ENCODE measurements around the gene PCYT1A.
A peak's percentile ranks its signal among the peaks of the same experiment; 100 is the strongest.
"Not testable (repeated sequence)": the region's sequence is repeated elsewhere in the genome, so short reads cannot be mapped to it uniquely, and the experiment has no call there.

Gene PCYT1A

DNA sequence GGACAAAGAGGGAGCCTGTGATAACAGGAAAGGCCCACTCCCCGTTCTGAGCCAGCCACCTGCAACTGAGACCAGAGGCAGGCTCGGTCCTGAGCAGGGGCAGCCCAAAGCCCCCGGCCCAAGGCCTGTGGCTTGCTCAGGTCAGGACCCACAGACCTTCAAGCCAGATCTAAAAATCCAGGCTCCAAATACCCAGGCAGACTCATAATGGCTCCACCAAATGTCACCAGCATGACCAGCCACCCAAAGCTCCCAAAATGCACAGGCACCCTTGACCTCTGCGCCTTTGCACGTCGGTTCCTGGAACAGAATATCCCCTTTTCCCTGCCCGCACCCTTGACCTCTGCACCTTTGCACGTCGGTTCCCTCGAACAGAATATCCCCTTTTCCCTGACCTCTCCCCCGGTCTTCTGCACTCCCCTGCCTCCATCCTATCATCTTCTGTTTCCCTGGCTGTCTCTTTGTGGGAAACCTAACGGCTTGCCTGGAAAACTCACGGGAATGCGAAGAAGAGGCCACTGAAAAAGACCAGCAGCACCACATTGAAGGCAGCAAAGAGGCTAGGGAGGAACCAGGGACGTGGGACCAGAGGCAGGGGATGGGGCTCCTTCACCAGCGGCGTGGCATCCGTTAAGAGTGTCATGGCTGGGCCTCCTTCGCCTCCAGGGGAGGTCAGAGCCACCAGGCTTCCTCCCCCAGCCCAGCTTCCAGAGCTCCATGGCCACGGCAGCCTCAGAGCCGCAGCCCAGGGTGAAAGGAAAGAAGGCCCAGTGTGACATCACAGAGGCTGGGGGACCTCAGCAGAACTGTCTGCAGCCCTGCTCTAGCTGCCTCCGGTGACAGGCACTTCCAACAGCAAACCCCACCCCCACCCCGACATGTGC, 76.6 kb downstream of the PCYT1A start, which contains the start of gene ZDHHC19:
TSS of gene ZDHHC19 (minus strand) at position 728 of the 884 bp plus-strand sequence. CDS start at position 643, 85 bp downstream.
- no peak for DNase-seq

DNA sequence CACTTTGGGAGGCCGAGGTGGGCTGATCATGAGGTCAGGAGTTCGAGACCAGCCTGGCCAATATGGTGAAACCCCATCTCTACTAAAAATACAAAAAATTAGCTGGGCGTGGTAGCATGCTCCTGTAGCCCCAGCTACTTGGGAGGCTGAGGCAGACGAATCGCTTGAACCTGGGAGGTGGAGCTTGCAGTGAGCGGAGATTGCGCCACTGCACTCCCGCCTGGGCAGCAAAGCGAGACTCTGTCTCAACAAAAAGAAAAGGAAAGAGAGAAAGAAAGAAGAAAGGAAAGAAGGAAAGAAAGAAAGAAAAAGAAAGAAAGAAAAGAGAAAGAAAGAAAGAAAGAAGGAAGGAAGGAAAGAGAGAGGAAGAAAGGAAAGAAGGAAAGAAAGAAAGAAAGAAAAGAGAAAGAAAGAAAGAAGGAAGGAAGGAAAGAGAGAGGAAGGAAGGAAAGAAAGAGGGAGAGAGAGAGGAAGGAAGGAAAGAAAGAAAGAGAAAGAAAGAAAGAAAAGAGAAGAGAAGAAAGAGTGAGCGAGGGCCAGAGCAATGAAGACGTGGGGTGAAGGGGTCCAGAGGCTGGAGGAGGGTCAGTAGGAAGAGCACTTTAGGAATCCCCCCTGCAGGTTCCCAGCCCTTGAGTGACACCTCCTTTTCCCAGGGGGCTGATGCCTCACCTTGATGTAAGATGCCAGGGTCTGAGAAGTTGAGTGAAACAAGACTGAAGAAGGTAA, 77.4 kb downstream of the PCYT1A start:
- not testable (repeated sequence) for DNase-seq

DNA sequence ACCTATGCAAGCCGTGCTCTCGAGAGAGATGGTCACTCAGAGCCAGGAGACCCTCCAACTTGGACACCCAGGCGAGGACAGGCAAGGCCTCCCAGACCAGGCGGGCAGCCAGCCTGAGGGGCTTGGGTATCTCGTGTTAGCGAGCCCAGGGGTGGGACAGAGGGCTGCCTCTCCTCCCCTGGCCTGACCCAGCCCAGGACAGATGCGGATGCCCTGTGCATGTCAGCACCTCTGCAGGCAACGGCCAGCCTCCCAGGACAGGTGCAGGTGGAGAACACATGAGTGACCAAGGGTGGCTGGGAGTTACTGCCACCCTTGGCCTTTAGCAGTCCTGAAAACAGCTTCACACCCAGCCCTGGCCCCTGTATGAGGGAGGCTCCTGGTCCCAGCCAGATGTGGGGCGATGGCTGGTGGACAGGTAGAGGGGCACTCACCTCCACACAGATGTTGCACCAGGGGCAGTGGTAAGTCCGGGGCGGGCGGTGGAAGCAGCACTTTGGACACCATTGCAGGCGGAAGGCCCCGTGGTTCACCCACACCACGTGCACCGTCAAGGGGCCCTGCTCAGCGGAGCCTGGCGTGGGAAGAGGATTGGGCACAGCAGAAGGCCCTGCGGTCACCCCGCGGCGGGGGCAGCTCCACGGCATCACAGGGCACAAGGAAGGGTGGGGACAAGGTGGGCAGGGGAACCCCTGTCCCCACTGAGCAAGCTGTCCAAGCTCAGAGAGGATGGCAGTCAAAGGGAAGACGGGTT, 78.4 kb downstream of the PCYT1A start:
- no peak for DNase-seq

DNA sequence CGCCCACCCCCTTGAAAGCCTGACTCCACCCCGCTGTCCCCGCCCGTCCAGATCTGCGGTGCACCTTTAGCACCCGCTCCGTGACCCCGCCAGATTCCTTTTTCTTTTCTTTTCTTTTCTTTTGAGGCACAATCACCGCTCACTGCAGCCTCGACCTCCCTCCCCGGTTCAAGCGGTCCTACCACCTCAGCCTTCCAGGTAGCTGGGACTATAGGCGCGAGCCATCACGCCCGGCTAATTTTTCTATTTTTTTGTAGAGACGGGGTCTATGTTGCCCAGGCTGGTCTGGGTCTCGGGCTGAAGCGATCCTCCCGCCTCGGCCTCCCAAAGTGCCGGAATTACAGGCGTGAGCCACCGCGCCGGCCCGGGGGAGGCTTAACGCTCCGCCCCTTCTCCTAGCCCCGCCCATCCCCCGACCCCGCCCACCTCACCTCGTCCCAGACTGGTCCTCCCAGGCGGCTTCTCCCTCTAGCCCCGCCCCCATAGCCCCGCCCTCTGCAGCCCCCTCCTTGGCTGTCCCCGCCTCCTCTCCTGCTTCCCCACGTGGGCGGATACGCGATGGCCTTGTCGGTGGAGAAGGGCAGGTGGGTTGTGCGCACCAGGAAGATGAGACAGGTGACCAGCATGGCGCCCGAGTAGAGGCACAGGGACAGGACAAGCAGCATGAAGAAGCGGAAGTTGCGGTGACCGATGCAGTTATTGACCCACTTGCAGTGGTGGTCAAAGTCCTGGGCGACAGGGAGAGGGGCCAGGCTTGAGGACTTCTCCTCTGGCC, 79.5 kb downstream of the PCYT1A start:
- DNase-seq: no peak

DNA sequence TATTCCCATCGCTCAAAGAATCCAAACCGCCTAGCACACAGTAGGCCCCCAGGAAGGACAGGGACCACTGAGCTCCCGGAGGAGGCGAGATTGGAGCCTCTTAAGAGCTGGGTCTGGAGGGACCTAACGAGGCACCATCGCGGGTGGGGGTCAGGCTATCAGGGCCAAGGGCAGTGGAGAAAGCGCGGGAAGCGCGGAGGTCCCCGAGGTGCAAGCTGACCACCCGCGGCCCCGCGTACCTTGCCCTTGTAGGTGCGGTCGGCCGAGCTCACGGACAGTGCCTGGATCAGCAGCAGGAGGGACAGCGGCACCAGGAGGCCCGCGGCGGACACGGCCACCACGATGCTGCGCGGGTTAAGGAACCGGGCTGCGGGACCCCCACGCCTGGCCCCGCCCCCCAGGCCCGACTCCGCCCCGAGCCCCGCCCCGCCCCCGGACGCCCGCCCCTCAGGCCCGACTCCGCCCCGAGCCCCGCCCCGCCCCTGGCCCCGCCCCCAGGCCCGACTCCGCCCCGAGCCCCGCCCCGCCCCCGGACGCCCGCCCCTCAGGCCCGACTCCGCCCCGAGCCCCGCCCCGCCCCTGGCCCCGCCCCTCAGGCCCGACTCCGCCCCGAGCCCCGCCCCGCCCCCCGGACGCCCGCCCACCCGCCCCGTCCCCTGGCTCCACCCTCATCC, 80.2 kb downstream of the PCYT1A start:
- no peak for DNase-seq

DNA sequence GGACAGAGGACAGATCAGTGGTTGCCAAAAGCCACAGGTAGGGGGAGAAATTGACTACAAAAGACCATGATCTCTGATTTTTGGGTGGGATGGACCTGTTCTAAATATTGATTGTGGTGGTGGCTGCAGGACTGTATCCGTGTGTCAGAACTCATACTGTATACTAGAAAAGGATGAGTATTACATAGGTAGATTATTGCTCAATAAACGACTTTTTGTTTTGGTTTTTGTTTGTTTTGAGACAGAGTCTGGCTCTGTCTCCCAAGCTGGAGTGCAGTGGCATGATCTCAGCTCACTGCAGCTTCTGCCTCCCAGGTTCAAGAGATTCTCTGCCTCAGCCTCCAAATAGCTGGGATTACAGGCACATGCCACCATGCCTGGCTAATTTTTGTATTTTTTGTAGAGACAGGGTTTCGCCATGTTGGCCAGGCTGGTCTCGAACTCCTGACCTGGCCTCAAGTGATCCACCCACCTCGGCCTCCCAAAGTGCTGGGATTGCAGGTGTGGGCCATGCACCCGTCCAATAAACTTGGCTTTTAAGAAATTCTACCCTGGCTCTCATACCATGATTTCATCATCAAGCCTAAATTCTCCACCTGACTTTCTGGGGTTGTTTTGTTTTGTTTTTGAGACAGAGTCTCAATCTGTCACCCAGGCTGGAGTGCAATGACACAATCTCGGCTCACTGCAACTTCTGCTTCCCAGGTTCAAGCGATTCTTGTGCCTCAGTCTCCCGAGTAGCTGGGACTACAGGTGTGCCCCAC, 81.9 kb downstream of the PCYT1A start:
- DNase-seq: not testable (repeated sequence)

DNA sequence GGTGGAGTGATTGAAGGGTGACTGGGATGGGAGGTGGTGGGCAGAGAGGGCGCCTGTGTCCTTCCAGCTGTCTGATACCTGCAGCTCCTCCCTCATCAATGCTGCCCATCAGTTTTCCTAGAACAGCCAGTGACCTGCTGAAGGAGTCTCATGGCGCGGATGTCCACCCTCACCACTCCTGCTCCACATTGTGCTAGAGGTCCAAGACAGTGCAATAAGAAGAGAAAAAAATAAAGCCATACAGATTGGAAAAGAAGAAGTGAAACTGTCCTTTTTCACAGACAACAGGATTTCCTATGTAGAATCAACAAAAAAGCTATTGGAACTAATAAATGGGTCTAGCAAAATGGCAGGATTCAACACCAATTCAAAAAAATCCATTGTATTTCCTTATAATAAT, 83.7 kb downstream of the PCYT1A start:
- no peak for DNase-seq

DNA sequence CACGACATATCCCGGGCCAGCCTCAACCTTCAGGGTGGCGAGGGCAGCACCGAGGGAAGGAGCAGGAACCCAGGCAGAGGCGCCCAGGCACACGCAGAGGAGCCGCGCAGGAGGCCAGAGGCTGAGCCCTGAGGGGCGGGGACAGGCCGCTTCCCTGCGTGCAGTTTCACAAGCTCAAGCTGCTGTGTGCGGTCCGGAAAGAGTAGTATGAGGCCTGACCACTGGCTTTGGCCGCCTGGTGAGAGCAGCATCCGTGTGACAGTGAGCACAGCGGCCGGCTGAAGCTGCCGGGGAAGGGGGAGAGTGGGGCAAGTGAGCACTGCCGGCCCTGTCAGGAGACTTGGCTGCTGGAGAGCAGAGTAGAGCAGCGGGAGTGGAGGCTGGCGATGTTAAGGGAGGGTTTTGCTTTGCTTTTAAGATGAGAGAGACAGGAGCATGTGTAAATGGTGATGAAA, 85.0 kb downstream of the PCYT1A start:
- no peak for DNase-seq

DNA sequence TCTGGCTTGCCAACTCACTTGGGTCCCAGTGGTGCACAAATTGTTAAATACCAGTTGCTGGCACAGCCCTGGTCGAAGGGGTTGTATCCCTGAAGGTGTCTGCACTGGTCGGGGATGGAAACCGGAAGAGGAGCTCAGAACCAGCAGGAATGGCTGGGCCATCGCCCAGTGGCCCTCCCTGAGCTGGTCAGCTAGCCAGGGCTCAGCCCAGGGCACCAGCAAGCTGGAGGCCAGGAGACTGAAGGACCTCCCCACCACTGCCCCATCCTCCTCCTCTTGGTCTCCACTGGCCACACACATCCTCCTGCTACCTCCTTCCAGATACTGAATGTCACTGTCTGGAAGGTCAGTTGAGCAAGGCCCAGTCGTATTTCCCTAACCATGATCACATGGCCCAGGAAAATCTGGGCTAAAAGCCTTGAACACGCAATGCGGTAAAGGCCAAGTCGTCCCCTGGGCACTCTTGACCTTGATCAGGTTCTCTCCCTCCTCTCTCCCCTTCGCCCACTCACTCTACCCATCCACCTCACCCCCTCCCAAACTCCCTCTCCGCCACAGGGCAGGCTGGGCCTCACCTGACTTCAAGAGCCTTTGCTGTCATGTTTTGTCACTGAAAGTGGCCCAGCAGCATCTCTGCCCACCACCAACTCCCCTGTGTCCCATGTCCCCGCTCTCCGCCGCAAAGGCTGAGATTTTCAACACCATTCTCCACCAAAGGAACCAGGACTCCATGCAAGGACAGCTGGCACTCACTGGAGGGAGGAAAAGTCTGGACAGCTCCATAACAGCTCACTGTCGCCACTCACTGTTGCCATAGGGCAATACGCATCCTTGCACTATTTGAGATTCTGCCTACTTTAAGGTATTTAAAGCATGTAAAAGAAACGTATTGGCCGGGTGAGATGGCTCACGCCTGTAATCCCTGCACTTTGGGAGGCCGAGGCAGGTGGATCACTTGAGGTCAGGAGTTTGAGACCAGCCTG, 88.5 kb downstream of the PCYT1A start:
- no peak for DNase-seq

DNA sequence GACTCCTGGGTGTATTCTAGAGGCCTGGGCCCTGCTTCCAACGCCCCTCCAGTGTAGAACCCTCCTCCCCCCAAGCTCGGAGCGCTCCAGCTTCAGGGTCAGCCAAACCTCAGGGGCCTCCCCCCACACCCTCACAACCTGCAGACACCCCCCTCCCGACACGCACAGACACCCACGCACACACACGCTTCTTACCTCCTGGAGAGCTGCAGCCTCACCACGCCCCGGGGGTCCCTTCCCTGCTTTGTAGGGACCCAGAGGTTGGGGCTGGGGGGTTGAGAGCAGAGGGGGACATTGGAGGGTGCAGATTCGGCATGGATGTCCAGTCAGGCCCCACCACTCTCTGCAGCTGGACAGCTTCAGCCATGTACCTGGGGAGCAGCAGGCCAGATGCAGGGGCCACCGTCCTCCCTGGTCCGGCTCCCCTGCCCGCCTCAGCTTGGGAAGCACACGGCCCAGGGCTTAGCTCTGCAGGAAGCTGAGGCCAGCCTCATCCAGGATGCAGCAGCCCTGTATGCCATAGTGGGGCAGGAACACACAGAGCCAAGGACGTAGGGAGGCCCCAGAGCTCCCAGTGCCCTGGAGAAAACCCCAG, 89.3 kb downstream of the PCYT1A start:
- DNase-seq: no peak

DNA sequence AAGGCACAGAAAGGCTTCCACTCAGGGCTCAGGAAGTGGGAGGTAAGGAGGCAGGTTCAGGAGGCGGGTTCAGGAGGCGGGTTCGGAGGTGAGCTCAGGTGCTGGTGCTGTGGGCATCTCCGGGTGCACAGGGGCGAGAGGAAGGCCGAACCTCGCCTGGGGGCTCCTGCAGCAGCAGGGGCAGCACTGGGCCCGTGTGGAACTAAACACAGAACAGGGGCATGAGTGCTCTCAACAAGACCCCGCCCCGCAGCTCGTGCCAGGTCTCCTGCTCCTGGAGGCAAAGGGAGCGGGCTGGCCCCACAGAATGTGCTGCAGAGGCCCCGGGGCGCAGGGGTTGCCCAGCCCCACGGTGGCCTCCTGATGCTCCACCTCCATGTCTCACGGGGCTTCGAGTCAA, 90.0 kb downstream of the PCYT1A start:
- no peak for DNase-seq

DNA sequence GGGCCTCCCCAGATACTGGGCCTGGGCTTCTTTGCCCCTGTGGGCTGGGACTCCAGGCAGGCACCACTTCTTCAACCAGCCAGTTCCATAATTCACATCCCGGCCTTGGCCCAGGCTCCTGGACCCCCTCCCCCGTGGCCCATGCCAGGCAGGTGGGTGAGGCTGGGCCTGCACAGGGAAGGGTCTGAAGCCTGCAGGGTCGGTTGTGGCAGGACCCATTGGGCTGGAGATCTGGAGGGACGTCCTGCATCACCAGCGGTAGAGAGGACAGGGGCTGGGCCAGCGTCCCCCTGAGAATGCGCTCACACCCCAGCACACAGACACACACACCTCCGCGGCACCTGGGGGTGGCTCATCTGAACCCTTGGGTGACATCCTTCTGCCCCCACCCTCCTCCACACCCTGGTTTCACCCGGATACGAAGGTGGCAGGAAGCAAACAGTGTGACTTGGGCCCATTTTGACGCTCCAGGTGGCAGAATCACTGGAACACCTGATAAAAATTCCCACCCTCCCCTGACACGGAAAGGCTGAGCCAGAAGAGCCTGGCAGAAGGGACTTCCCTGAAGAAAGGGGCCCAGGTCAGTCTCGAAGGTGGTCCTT, 91.8 kb downstream of the PCYT1A start:
- no peak for DNase-seq

DNA sequence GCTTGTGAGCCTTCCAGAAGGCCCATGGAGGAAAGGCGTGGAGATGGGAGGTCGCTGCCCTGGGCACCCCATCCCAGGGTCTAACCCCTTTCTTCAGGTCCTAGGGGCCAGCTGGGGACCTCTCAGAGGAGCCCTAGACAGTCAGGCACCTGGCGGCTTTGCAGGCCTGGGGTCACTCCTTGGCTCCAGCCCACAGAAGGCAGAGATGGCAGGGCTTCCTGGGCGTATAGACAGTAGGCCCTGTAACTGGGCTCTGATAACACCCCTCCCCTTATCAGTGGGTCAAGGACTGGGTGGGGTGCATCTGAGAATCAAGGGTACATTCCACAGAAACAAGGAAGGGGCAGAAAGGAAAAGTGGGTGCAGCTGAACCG, 93.0 kb downstream of the PCYT1A start:
- DNase-seq: no peak

DNA sequence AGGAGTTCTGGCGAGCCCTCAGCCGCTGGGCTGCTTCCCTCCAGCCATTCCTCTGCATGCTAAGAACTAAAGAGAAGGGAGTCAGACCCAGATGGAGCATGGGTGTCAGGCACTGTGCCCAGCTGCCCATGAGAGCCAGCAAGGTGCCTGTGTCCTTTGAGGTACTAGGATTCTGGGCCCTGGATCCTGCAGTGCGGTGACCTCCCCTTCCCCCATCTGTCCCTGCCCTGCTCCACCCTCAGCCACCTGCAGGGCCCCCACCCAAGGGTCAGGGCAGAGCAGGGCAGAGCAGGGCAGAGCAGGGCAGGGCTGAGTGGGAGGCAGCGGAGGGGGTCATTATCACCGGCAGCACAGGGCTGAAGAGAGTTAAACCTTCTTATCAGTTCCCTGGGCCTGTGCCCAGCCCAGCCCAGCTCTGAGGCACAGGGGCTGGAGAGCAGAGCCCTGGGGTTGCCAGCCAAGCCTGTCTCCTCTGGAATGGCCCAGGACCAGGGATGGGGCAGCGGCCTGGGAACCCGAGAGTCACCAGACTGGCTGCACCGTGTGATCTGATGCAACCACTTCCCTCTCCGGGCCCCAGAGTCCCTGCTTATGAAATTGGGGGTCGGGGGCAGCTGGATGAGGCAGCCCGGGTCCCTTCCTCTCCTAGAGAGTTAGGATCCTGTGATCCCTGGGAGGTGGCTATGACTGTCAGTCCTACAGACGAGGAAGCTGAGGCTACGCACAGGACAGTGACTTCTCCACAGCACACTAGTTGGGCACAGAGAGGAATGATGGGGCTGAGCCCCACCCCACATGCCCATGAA, 93.6 kb downstream of the PCYT1A start:
- peak; percentile 81 for DNase-seq

DNA sequence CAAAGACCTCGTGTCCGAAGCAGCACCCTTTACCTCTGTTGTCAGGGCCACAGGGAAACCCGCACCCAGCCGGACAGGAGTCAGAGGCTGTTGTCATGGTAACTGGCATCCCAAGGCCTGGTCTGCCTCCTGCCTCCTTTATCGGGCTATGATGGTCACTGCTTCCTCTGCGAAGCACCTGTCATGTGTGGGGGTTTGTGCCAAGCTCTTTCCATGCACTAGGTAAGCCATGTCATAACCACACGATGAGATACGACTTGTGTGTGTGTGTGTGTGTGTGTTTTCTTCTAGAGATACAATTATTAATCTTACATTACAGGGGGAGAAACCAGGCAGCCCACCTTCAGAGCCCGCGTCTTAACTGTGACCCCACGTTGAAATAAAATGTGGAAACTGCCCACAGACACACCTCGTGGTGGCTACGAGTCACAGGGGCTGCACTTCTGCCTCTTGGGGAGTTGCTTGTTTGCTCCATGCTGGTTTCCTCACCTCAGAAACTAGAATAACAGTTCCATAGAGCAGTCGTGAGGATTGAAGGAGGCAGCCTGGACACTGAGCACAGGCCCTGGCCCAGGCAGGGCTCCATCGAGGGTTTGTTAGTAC, 94.3 kb downstream of the PCYT1A start:
- DNase-seq: peak; percentile 26

DNA sequence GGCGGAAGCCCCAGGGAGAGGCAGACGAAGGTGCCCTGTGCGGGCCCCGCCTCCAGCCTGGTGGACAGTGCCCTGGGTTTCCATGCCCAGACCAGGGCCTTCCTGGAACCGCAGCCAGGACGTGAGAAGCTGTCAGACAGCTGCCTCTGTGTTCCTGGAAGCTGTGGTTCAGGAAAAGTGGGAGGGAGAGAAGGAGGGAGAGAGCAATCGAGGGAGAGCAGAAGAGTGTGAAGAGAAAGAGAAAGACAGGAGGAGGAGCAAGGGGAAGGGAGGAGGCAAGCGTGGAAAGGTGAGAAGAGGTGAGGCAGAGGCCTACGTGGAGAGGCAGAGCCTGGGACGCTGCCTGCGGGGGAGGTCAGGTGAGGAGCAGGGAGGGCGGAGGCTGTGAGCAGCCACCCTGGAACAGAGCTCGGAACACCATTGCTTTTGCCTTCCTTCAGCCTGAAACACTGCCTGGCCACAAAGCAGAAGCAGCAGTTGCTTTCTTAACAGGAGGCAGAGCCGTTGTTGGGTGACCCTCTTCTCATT, 94.9 kb downstream of the PCYT1A start:
- DNase-seq: no peak

DNA sequence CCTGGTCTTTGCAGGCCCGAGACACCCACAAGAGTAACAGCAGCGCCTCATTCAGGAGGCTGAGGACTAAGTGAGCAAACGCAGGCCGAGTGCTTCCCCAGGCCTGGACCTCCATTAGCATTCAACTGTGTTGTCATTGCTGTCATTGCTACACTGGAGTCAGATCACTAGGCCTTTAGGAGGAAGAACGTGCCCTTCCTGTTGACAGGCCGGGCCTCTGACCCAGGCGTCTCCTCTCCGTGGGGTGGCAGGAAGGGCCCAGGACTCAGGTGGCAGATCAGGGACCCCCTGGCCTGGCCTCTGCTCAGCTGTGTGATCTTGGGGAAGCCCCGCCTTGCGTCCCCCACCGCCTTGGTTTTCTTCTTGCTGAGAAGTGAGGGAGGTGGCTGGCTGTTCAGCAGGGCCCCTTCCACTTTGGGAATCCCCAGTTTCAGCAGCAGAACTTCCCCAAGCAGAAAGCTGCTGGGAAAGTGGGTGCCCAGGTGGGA, 95.4 kb downstream of the PCYT1A start:
- DNase-seq: no peak
